HG02870 (cell line): Measurements from ENCODE around the gene LRRC1.

Source experiments
- ATAC-seq: cut with Tn5 transposase; IDR thresholded peaks from one replicate; pipeline ENCODE4 v1.9.1; 2021; ENCODE audit warnings: mild to moderate bottlenecking, moderate library complexity; ENCODE audit not compliant: unreplicated experiment

The LRRC1 gene

GRCh38 chr6:53947780-53948179, 153.0 kb downstream of the LRRC1 start:
- ATAC-seq = no peak

DNA sequence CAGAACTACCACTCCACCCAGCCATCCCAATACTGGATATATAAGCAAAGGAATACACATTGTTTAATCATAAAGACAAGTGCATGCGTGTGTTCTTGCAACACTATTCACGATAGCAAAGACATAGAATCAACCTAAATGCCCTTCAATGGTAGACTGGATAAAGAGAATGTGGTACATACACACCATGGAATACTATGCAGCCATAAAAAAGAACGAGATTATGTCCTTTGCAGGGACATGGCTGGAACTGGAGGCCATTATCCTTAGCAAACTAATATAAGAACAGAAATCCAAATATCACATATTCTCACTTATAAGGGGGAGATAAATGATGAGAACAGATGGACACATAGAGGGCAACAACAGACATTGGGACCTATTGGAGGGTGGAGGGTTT, 156.6 kb downstream of the LRRC1 start:
- ATAC-seq = no peak

GRCh38 chr6:53956068-53956711, 161.4 kb downstream of the LRRC1 start:
- no peak for ATAC-seq

- ATAC-seq = no peak
These were observed 162.0 kb downstream of the LRRC1 start for GRCh38 chr6:53956804-53957203.

- ATAC-seq = no peak
These were observed 164.9 kb downstream of the LRRC1 start for GRCh38 chr6:53959717-53960116.

- no peak for ATAC-seq
These were observed 165.5 kb downstream of the LRRC1 start for GRCh38 chr6:53960311-53960710.

- ATAC-seq = no peak
These were observed 167.0 kb downstream of the LRRC1 start for GRCh38 chr6:53961679-53962370.

DNA sequence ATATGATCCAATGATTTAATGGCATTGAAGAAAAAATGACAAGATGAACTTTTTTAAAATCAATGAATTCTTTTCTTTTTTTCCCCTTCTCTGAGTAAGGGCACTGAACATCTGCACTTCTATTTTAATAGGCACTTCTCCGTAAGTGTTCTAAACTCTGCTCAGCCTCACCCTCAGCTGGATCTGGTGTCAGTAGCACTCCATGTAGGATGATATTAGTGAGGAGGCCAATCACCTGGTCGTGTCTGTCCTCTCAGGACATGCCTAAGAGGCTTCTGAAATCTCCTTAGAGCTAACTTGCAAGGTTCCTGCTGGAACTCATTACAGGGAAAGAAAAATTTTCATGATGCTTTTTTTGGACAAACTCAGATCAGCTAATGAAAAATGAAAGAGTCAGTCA, 167.8 kb downstream of the LRRC1 start:
- no peak for ATAC-seq

- ATAC-seq = no peak
These were observed 172.6 kb downstream of the LRRC1 start for GRCh38 chr6:53967415-53967814.
